GM06990 (cell line): ENCODE results near the gene TSC22D1.

Experiments
- DNase-seq: peaks from one replicate; pipeline ENCODE4 v3.0.0-alpha.2; 2011; ENCODE audit not compliant: insufficient read length; ENCODE audit errors: extremely low read depth
- H3K27me3 ChIP-seq: replicated peaks from 2 replicates; pipeline ENCODE4 v1.6.0; 2011; ENCODE audit warnings: low read length; ENCODE audit not compliant: control insufficient read depth, insufficient read depth
- H3K36me3 ChIP-seq: 2 replicates; pipeline ENCODE4 v1.5.1; 2011; ENCODE audit warnings: low read length; ENCODE audit not compliant: control insufficient read depth, insufficient read depth
- H3K4me3 ChIP-seq: replicated peaks from 2 replicates; pipeline ENCODE4 v1.5.1; 2011; ENCODE audit warnings: low read depth, mild to moderate bottlenecking, control low read depth, low read length
- CTCF ChIP-seq: IDR thresholded peaks from 2 replicates; pipeline ENCODE4 v1.5.1; 2011; ENCODE audit warnings: low read length, control low read depth, mild to moderate bottlenecking, inconsistent platforms; ENCODE audit not compliant: insufficient read depth, poor library complexity, severe bottlenecking

TSC22D1 gene

GRCh38 chr13:44455769-44456168 lies 120.4 kb downstream of the TSC22D1 start:
- no peaks in the 10 kb centered on the region for H3K36me3 ChIP-seq
- H3K4me3 ChIP-seq: no peak overlapping the region
- no peak for DNase-seq
- H3K27me3 ChIP-seq: no peaks in the 10 kb centered on the region; the same call in 1 of the 2 replicates
- TF ChIP-seq CTCF: no peak

- DNase-seq: no peak
- no peak for TF ChIP-seq CTCF
- no peak overlapping the region for H3K4me3 ChIP-seq
- no peaks in the 10 kb centered on the region; the same call in 1 of the 2 replicates for H3K27me3 ChIP-seq
- no peaks in the 10 kb centered on the region for H3K36me3 ChIP-seq
Measured at GRCh38 chr13:44453881-44454280, 122.2 kb downstream of the TSC22D1 start.

- Histone ChIP-seq H3K27me3 (no peaks in the 10 kb centered on the region; the same call in 1 of the 2 replicates), H3K36me3 (no peaks in the 10 kb centered on the region), H3K4me3 (no peak overlapping the region)
- DNase-seq: no peak
- no peak for TF ChIP-seq CTCF
Measured at GRCh38 chr13:44453069-44453468, 123.1 kb downstream of the TSC22D1 start.

- Histone ChIP-seq H3K4me3 (no peak overlapping the region), H3K27me3 (no peaks in the 10 kb centered on the region; the same call in 1 of the 2 replicates), H3K36me3 (no peaks in the 10 kb centered on the region)
- DNase-seq: no peak
- no peak for TF ChIP-seq CTCF
Measured at GRCh38 chr13:44452418-44452817, 123.7 kb downstream of the TSC22D1 start.

- no peak for DNase-seq
- Histone ChIP-seq H3K27me3 (no peaks in the 10 kb centered on the region; the same call in 1 of the 2 replicates), H3K36me3 (no peaks in the 10 kb centered on the region), H3K4me3 (no peak overlapping the region)
- no peak for TF ChIP-seq CTCF
Measured at GRCh38 chr13:44451651-44452050, 124.5 kb downstream of the TSC22D1 start.

DNA sequence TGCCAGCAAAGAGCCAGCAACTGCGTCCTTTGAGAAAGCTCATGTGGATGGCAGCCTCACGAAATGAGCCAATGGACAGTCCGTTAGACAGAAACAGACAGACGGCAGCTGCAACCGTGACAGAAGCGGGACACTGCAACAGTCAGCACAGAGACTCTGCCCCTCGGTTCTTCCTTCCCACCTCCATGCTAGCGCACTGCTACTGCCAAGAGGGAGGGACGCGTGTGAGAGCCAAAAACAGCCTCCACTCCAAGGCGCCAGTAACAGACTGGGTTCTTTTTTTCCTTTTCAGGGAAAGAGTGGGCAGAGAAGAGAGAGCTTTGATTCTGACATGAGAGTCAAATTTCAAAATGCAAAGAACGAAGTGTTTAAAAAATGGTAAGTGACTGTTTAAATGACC lies 125.0 kb downstream of the TSC22D1 start:
- Histone ChIP-seq H3K36me3 (no peaks in the 10 kb centered on the region), H3K27me3 (no peaks in the 10 kb centered on the region; the same call in 1 of the 2 replicates), H3K4me3 (no peak overlapping the region)
- no peak for TF ChIP-seq CTCF
- no peak for DNase-seq
